HL-60 (cell line): ENCODE measurements around the gene UBE2U.
A peak's percentile ranks its signal among the peaks of the same experiment; 100 is the strongest.

ENCODE experiments used
- DNase-seq, 2 experiments: peaks; one replicate each; pipeline ENCODE4 v3.0.0-alpha.2; 2010 to 2020; ENCODE audit warnings: low read depth in 1 of 2, low spot score in 1 of 2
- H3K27ac ChIP-seq: fragments of 250-450 bp; sonication (Bioruptor Pico); replicated peaks from 2 replicates; pipeline ENCODE4 v1.5.1; 2020; ENCODE audit warnings: mild to moderate bottlenecking, moderate library complexity
- H3K27me3 ChIP-seq: fragments of 250-450 bp; sonication (Bioruptor Pico); 2 replicates; pipeline ENCODE4 v1.5.1; 2021; ENCODE audit warnings: mild to moderate bottlenecking, moderate library complexity; ENCODE audit not compliant: insufficient read depth, poor library complexity, severe bottlenecking
- H3K4me3 ChIP-seq: replicated peaks from 2 replicates; pipeline ENCODE4 v1.5.1; 2011; ENCODE audit warnings: mild to moderate bottlenecking, control low read depth, low read length; ENCODE audit not compliant: insufficient read depth
- GABPA ChIP-seq: IDR thresholded peaks from 2 replicates; pipeline ENCODE4 v1.6.1; 2012; ENCODE audit warnings: low read depth
- POLR2AphosphoS5 ChIP-seq: IDR thresholded peaks from 2 replicates; pipeline ENCODE4 v1.6.1; 2012; ENCODE audit warnings: low read depth
- REST ChIP-seq: IDR thresholded peaks from 2 replicates; pipeline ENCODE4 v1.6.1; 2012; ENCODE audit warnings: low read depth; ENCODE audit not compliant: insufficient replicate concordance
- SPI1 ChIP-seq: IDR thresholded peaks from 2 replicates; pipeline ENCODE4 v1.6.1; 2012; ENCODE audit warnings: low read depth, mild to moderate bottlenecking, borderline replicate concordance
- TF ChIP-seq, protein P1 (sequence below): IDR thresholded peaks from one replicate; pipeline ENCODE4 v1.5.1; 2011; ENCODE audit warnings: low read length, control low read depth, inconsistent platforms; ENCODE audit not compliant: insufficient read depth

The UBE2U gene

GRCh38 chr1:64171797-64172281 lies 31.6 kb upstream of the UBE2U start:
- Histone ChIP-seq H3K27me3 (no peaks in the 10 kb centered on the region), H3K27ac (peak overlapping the region; percentile 22; the same call in 1 of the 2 replicates), H3K4me3 (no peak overlapping the region)
- peak; percentile 92 for TF ChIP-seq SPI1
- TF ChIP-seq POLR2AphosphoS5: no peak
- DNase-seq: peak; percentile 49 to 87

- H3K27me3 ChIP-seq: no peaks in the 10 kb centered on the region
- DNase-seq: no peak
- 0 out of 2 replicates have a peak overlapping the region, but pooled peaks have one; percentile 22 for H3K27ac ChIP-seq
- TF ChIP-seq POLR2AphosphoS5: no peak
- TF ChIP-seq SPI1: no peak
- no peak for TF ChIP-seq GABPA
- TF ChIP-seq, protein P1, sequence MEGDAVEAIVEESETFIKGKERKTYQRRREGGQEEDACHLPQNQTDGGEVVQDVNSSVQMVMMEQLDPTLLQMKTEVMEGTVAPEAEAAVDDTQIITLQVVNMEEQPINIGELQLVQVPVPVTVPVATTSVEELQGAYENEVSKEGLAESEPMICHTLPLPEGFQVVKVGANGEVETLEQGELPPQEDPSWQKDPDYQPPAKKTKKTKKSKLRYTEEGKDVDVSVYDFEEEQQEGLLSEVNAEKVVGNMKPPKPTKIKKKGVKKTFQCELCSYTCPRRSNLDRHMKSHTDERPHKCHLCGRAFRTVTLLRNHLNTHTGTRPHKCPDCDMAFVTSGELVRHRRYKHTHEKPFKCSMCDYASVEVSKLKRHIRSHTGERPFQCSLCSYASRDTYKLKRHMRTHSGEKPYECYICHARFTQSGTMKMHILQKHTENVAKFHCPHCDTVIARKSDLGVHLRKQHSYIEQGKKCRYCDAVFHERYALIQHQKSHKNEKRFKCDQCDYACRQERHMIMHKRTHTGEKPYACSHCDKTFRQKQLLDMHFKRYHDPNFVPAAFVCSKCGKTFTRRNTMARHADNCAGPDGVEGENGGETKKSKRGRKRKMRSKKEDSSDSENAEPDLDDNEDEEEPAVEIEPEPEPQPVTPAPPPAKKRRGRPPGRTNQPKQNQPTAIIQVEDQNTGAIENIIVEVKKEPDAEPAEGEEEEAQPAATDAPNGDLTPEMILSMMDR: no peak
- no peak for TF ChIP-seq REST
- no peak overlapping the region for H3K4me3 ChIP-seq
Observed at GRCh38 chr1:64172458-64172983, 30.9 kb upstream of the UBE2U start.

- no peak for DNase-seq
- Histone ChIP-seq H3K27ac (no peak overlapping the region), H3K4me3 (no peak overlapping the region), H3K27me3 (no peaks in the 10 kb centered on the region)
- TF ChIP-seq POLR2AphosphoS5 (no peak), SPI1 (no peak), GABPA (no peak), REST (no peak)
- TF ChIP-seq, protein P1: no peak
Observed at GRCh38 chr1:64173336-64173940, 30.0 kb upstream of the UBE2U start.

DNA sequence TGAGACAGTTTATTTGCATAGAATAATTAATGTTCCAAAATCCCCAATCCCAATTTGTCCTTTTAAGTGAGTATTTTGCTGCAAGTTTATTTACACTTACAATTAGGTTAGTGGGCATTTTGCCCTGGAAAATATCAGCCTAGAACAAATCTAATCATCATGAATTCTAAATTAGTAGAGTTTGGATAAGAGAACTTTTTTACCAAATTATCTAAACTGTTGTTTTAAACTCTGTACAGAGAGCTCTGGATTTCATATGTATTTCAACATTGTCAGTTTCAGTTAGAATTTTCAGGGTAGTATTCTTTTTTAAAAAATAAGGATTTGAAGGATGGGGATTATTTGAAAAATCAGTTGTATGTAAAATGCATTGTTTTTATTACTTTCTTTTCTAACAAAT lies 27.8 kb upstream of the UBE2U start:
- Histone ChIP-seq H3K27me3 (no peaks in the 10 kb centered on the region), H3K4me3 (no peak overlapping the region), H3K27ac (no peak overlapping the region)
- TF ChIP-seq POLR2AphosphoS5 (no peak), REST (no peak), GABPA (no peak), SPI1 (no peak)
- TF ChIP-seq, protein P1: no peak
- no peak for DNase-seq
